ENCODE data around the gene CDKN2AIP.

CDKN2AIP gene

GRCh38 chr4:183434264-183434663 is 10.2 kb upstream of the CDKN2AIP start:
- Histone ChIP-seq H3K4me3 (no peak overlapping the region), H3K27ac (no peak overlapping the region), H3K27me3 (peaks cover 0 to 3% of the 10 kb centered on the region in 2 donors), H3K9me3 (no peaks in the 10 kb centered on the region), H3K36me3 (no peaks in the 10 kb centered on the region), H3K4me1 (no peaks in the 10 kb centered on the region)
- DNase-seq: no peak
- TF ChIP-seq CTCF (IDR thresholded peaks at IDR 0.05): no peak
- intact Hi-C loops (cut with DNase I; ENCODE audit: low total_unique reads): no loop called here

- DNase-seq: no peak
- Histone ChIP-seq H3K4me3 (no peak overlapping the region), H3K36me3 (no peaks in the 10 kb centered on the region), H3K9me3 (no peaks in the 10 kb centered on the region), H3K4me1 (no peaks in the 10 kb centered on the region), H3K27me3 (peaks cover 0 to 3% of the 10 kb centered on the region in 2 donors), H3K27ac (no peak overlapping the region)
- no peak for TF ChIP-seq CTCF (IDR thresholded peaks at IDR 0.05)
- intact Hi-C loops (cut with DNase I; ENCODE audit: low total_unique reads): no loop called here
Measured at GRCh38 chr4:183434666-183435190, 9.7 kb upstream of the CDKN2AIP start.

GRCh38 chr4:183435803-183436202 is 8.6 kb upstream of the CDKN2AIP start:
- Histone ChIP-seq H3K27me3 (peaks cover 0 to 3% of the 10 kb centered on the region in 2 donors), H3K4me3 (no peak overlapping the region), H3K36me3 (no peaks in the 10 kb centered on the region), H3K4me1 (no peaks in the 10 kb centered on the region), H3K9me3 (no peaks in the 10 kb centered on the region), H3K27ac (no peak overlapping the region)
- DNase-seq: no peak
- intact Hi-C loops (cut with DNase I; ENCODE audit: low total_unique reads): no loop called here
- TF ChIP-seq CTCF (IDR thresholded peaks at IDR 0.05): no peak

- intact Hi-C loops (cut with DNase I; ENCODE audit: low total_unique reads): no loop called here
- Histone ChIP-seq H3K4me1 (no peaks in the 10 kb centered on the region), H3K9me3 (no peaks in the 10 kb centered on the region), H3K4me3 (no peak overlapping the region), H3K27me3 (peaks cover 0 to 3% of the 10 kb centered on the region in 2 donors), H3K36me3 (no peaks in the 10 kb centered on the region), H3K27ac (no peak overlapping the region)
- no peak for TF ChIP-seq CTCF (IDR thresholded peaks at IDR 0.05)
- DNase-seq: no peak
Measured at GRCh38 chr4:183436417-183436816, 8.0 kb upstream of the CDKN2AIP start.

GRCh38 chr4:183437452-183437851 is 7.0 kb upstream of the CDKN2AIP start:
- no peaks in the 10 kb centered on the region for H3K36me3 ChIP-seq
- DNase-seq: no peak
- TF ChIP-seq CTCF (IDR thresholded peaks at IDR 0.05): no peak
- H3K4me3 ChIP-seq: no peak overlapping the region
- intact Hi-C loops (cut with DNase I; ENCODE audit: low total_unique reads): no loop called here
- no peaks in the 10 kb centered on the region for H3K4me1 ChIP-seq
- no peaks in the 10 kb centered on the region for H3K9me3 ChIP-seq
- H3K27me3 ChIP-seq: peaks cover 0 to 3% of the 10 kb centered on the region in 2 donors
- H3K27ac ChIP-seq: no peak overlapping the region
